Measurements from ENCODE around the gene PUS7L. TPM values are rescaled to one million over a fixed set of nuclear protein-coding genes. Genes with fewer than 3 reads are reported as not detected.

The PUS7L gene
- total RNA-seq, 1 donor from 2014 or later: 27.1 TPM

Other genes starting within 250 kb of the PUS7L start
- not detected in 2 replicates for gene ADAMTS20, start 206.6 kb downstream of the PUS7L start, total RNA-seq
- gene IRAK4, start 161 bp upstream of the PUS7L start, total RNA-seq: 19.4 and 19.9 TPM in 2 replicates
- 155 and 335 TPM in 2 replicates for gene TWF1, start 47.5 kb upstream of the PUS7L start, total RNA-seq
- 8.0 and 20.6 TPM in 2 replicates for gene TMEM117, start 77.3 kb upstream of the PUS7L start, total RNA-seq